Measurements from ENCODE around the gene SIRPG. TPM values are rescaled to one million over a fixed set of nuclear protein-coding genes. Genes with fewer than 3 reads are reported as not detected.
"Not testable (repeated sequence)": the region's sequence is repeated elsewhere in the genome, so short reads cannot be mapped to it uniquely, and the experiment has no call there.

SIRPG gene
- total and polyA plus RNA-seq, 12 donors = 0.25 to 2.0 (median 0.55) TPM; not detected in 3

- TF ChIP-seq, protein P1, sequence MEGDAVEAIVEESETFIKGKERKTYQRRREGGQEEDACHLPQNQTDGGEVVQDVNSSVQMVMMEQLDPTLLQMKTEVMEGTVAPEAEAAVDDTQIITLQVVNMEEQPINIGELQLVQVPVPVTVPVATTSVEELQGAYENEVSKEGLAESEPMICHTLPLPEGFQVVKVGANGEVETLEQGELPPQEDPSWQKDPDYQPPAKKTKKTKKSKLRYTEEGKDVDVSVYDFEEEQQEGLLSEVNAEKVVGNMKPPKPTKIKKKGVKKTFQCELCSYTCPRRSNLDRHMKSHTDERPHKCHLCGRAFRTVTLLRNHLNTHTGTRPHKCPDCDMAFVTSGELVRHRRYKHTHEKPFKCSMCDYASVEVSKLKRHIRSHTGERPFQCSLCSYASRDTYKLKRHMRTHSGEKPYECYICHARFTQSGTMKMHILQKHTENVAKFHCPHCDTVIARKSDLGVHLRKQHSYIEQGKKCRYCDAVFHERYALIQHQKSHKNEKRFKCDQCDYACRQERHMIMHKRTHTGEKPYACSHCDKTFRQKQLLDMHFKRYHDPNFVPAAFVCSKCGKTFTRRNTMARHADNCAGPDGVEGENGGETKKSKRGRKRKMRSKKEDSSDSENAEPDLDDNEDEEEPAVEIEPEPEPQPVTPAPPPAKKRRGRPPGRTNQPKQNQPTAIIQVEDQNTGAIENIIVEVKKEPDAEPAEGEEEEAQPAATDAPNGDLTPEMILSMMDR (IDR thresholded peaks at IDR 0.05) = no peak
- TF ChIP-seq POLR2A (IDR thresholded peaks at IDR 0.05) = no peak
- intact Hi-C loops (cut with DNase I) = no loop called here
- H3K4me1 ChIP-seq (replicated peaks in 1 of 2) = no peaks in the 10 kb centered on the region
These were observed 39.1 kb downstream of the SIRPG start for GRCh38 chr20:1618479-1618878.

GRCh38 chr20:1616858-1617434 is 40.6 kb downstream of the SIRPG start:
- TF ChIP-seq, protein P1 (IDR thresholded peaks at IDR 0.05) = no peak
- no peak for TF ChIP-seq POLR2A (IDR thresholded peaks at IDR 0.05)
- intact Hi-C loops (cut with DNase I) = no loop called here
- no peak overlapping the region for H3K4me3 ChIP-seq
- H3K9me3 ChIP-seq (replicated peaks in 1 of 3) = no peaks in the 10 kb centered on the region
- H3K36me3 ChIP-seq (replicated peaks in 1 of 2) = no peaks in the 10 kb centered on the region
- H3K4me1 ChIP-seq (replicated peaks in 1 of 2) = no peaks in the 10 kb centered on the region
- no peak overlapping the region for H3K27ac ChIP-seq
- no peaks in the 10 kb centered on the region for H3K27me3 ChIP-seq
- DNase-seq = no peak

More at GRCh38 chr20:1618479-1618878, 39.1 kb downstream of the SIRPG start:
- Histone ChIP-seq H3K4me3 (no peak overlapping the region), H3K27ac (no peak overlapping the region), H3K36me3 (replicated peaks in 1 of 2) (no peaks in the 10 kb centered on the region), H3K9me3 (replicated peaks in 1 of 3) (no peaks in the 10 kb centered on the region), H3K27me3 (no peaks in the 10 kb centered on the region)
- DNase-seq = no peak

DNA sequence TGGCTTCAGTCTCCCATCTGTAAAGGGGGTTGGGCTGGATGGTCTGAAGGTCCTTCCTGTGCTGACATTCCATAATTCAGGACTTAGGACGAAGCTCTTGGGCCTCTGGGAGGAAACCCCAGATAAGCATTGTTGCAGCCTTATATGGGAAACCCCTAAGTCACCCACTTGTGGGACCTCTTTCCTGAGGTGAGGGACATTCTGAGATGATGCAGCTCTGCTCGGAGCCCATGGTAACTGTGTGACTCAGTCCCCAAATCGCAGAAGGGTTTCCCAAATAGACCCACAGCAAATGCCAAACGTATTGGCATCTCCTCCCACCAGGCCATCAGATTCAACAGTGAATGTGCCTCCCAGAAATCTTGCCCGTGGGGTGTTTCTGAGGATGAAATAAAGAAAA is 47.2 kb downstream of the SIRPG start:
- H3K27me3 ChIP-seq; H3K9me3 ChIP-seq (replicated peaks in 1 of 3); DNase-seq; H3K36me3 ChIP-seq (replicated peaks in 1 of 2); H3K4me3 ChIP-seq; intact Hi-C loops (cut with DNase I); H3K4me1 ChIP-seq (replicated peaks in 1 of 2); H3K27ac ChIP-seq: not testable (repeated sequence)
- 46 to 74% (median 68%) methylated on average over 3 to 5 of the region's 5 CpGs; no CpG with 5 or more reads in 1 of the 4 donors for WGBS, 4 donors

DNA sequence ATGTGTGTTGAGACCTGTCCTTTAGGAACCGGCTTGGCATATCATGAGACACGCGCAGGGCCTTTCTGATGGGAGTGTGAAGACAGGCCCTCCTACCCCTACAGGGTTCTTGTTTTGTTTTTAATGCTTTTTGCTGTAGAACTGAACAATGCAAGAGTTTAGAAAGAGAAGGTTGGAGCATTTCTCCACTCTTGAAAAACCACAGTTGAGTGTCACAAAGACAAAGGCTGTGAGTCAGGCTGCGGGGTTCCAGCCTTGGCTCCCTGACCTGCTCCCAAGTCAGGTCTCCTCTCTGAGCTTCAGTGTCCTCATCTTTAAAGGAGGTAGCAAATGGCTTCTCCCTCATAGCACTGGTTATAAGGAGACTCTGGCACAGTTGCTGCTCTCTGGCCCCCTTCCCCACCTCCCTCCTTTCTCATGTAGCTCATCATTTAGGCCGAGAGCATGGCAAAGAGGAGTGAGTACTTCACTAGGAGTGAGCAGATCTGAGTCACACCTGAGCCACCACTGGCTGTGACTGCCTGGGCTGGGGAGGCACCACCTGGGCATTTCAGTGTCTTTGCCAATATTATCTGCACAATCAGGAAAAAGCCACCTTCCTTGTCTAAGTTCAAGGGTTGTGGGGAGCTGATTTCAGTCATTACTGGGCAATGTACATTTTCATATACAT is 48.8 kb downstream of the SIRPG start:
- 67 to 87% (median 79%) methylated on average over 3 of the region's 5 CpGs; no CpG with 5 or more reads in 1 of the 4 donors for WGBS, 4 donors
- H3K27ac ChIP-seq; H3K9me3 ChIP-seq (replicated peaks in 1 of 3); H3K36me3 ChIP-seq (replicated peaks in 1 of 2); H3K27me3 ChIP-seq; intact Hi-C loops (cut with DNase I); H3K4me3 ChIP-seq; H3K4me1 ChIP-seq (replicated peaks in 1 of 2); DNase-seq: not testable (repeated sequence)

- H3K4me1 ChIP-seq (replicated peaks in 1 of 2) = no peaks in the 10 kb centered on the region
- H3K9me3 ChIP-seq (replicated peaks in 1 of 3) = no peaks in the 10 kb centered on the region
- H3K27me3 ChIP-seq = no peaks in the 10 kb centered on the region
- TF ChIP-seq, protein P1 (IDR thresholded peaks at IDR 0.05) = no peak
- TF ChIP-seq POLR2A (IDR thresholded peaks at IDR 0.05) = no peak
- DNase-seq = no peak
- WGBS, 4 donors = 59 to 67% methylated on average over 5 of the region's 5 CpGs; no CpG with 5 or more reads in 2 of the 4 donors
- H3K4me3 ChIP-seq = no peak overlapping the region
- no peak overlapping the region for H3K27ac ChIP-seq
- intact Hi-C loops (cut with DNase I) = no loop called here
- H3K36me3 ChIP-seq (replicated peaks in 1 of 2) = no peaks in the 10 kb centered on the region
These were observed 56.8 kb downstream of the SIRPG start for GRCh38 chr20:1600736-1601135.

All from adrenal gland (tissue), 12 donors.